Activated CD4-positive, CD25-positive, alpha-beta regulatory T cell treated with anti-CD3 and anti-CD28 coated beads, Interleukin-2, amount 50 U/mL, for 72 hours (primary cell): ENCODE results near the gene LRRC8E.

Source experiments
- DNase-seq: peaks from one replicate; pipeline ENCODE4 v3.0.0; 2021

LRRC8E gene

DNA sequence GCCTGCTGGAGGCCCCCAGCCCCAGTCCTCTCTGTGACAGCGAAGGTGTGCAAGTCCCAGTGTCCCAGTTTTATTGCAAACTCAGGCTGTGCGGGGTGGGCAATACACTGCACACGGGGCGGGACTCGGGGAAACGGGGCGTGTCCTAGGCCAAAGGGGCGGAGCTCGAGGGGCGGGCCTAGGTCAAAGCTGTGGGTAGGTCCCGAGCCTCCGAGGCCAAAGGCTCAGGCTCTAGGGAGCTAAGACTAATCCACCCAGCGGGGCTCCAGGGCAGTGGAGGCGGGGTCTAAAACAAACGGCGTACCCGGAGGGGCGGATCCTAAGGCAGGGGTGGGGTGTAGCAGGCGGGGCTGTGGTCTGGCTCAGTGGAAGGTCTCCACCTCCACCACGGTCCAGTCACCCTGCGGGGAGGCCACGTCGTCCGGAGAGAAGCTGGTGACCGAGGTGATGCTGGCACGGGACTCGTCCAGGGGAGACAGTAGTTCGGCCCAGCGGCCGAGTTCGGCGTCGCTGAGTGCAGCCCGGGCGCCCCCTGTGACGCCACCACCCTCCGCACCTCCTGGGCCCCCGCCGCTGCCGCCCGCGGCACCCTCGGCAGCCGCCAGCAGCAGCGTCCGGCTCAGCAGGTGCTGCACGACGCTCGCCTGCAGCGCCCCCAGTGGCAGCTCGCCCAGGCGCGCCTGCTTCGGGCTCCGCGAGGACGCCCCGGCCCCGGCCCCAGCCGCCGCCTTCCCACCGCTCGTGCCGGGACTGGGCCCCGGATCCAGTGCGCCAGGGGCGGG lies 19.4 kb upstream of the LRRC8E start:
- peak; percentile 87 for DNase-seq

GRCh38 chr19:7869453-7869909 lies 18.8 kb upstream of the LRRC8E start:
- peak; percentile 79 for DNase-seq

GRCh38 chr19:7869910-7870511 lies 18.3 kb upstream of the LRRC8E start:
- no peak for DNase-seq

- peak; percentile 54 for DNase-seq
Measured at GRCh38 chr19:7870571-7871436, 17.5 kb upstream of the LRRC8E start.

- DNase-seq: peak; percentile 79
Measured at GRCh38 chr19:7871437-7872305, 16.6 kb upstream of the LRRC8E start.

DNA sequence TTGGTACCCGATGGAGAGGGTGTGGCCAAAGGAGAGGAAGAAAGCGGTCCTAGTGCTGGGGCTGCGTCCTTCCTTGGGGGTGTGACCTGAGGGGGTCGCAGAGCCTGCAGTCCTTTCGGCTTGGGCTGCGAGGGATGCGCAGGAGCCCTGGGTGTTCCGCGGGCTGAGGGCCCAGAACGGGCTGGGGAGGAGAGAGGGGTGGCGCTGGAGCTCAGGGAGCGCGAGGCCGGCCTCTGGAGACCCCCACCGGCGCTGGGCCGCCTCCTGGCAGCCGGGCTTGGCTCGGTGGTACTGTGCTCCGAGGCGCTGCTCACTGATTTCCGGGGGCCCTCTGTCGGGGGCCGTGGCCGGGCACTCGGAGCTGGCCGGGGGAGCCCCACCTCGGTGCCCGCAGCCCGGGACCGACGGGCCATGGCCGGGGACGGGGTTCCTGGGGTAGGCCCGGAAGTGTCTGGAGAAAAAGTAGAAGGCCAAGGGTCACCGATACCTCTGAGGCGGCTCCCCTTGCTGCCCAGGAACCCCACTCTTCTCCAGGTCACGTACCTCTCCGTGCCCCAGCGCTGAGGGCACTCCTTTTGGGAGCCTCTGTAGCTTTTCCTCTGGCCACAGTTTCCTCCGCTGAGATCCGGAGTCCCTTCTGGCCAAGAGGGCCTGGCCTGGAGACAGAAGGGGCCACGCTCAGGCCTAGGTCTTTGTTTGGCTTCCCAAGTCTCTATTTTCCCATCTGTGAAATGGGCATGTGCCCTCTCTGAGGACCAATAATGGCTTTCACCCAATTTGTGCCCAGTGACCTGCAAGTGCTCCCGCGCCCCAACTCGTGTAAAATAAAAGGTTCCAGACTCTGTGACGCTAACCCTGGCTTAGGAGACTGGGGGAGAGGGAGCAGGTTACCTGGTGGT lies 15.8 kb upstream of the LRRC8E start:
- DNase-seq: no peak

GRCh38 chr19:7873304-7874075 lies 14.8 kb upstream of the LRRC8E start:
- DNase-seq: no peak

- no peak for DNase-seq
Measured at GRCh38 chr19:7874076-7874896, 14.0 kb upstream of the LRRC8E start, which contains the start of gene PRR36. Gene PRR36, minus strand, starts transcription at chr19:7874390. Its CDS starts 701 bp downstream, at chr19:7873689.

DNA sequence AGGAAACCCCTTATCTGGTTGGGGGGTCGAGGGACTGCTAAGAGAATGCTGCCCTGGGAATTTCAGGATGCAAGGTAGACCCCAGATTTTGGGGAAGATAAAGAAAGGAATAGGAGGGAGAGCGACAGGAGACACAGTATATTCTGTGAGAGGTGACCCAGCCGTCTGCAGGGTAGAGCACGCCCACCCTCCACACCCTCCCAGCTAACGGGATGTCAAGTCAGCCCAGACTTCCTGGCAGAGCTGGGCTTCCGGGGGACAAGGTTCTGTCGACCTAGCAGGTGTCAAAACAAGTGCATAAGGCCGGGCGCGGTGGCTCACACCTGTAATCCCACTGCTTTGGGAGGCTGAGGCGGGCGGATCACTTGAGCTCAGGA lies 13.4 kb upstream of the LRRC8E start:
- DNase-seq: no peak

DNA sequence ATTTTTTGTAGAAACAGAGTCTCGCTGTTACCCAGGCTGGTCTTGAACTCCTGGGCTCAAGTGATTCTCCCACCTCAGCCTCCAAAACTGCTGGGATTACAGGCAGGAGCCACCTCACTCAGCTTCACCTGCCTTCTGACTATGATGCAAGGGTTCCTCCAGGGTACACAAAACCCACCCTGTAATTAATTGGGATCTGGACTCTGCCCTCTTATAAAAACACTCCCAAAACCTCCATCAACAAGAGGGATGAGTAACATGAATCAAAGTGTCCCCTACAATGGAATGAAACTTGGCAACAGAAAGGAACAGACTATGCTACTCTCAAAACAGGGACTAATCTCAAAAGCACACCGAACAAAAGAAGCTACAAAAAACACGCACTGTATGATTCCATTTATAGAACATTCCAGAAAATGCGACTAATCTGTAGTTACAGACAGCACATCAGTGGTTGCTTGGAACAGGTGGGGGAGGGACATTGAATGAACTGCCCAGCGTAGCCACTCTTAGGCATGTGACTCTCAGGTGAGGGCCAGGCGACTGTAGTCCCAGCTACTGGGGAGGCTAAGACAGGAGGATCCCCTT lies 11.0 kb upstream of the LRRC8E start:
- DNase-seq: no peak

DNA sequence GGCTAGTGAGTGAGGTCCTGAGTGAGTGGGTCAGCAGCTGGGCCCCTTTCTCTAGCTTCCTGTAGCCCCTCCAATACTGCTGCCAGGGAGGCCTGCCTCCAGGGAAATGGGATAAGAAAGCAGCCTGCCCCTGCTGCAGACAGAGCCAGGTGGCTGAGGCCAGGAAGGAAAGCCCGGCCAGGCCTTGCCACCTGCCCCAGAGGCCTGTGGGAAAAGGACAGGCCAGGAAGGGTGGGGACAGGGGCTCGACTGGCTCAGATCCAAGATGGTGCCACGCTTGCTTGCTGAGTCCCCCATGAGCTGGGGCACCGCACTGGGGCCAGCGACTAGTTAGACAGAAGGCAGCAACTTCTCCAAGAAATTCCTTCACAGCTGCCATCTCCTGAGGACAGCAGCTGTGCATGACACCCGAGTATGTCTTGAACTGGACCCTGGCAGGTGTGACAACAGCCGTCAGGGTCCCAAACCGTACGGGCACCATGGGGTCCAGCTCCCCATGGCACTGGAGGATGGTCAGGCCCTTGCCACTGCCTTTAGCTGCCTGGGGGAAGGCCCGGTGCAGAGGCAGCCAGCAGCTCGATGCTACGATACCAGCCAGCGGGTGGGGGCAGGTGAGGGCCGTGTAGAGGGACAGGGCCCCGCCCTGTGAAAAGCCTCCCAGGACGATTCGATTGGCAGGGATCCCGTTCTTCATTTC lies 9.1 kb upstream of the LRRC8E start:
- no peak for DNase-seq

- no peak for DNase-seq
Measured at GRCh38 chr19:7879836-7880235, 8.5 kb upstream of the LRRC8E start.

- no peak for DNase-seq
Measured at GRCh38 chr19:7881910-7882309, 6.4 kb upstream of the LRRC8E start.

DNA sequence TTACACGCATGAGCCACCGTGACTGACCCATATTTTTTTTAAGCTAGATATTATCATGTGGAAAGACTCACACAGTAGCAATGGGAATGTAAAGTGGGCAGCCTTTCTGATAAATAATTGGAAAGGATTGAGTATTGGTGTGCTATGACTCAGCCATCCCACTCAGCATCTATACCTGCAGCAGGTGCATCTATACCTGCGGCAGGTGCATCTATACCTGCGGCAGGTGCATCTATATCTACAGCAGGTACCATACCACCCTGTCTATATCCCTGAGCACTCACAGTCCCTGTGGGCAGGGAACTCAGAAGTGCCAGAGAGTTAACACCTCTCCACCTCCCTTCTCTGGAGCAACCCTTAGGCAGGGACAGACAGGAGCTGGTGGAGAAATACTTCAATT lies 5.2 kb upstream of the LRRC8E start:
- no peak for DNase-seq

DNA sequence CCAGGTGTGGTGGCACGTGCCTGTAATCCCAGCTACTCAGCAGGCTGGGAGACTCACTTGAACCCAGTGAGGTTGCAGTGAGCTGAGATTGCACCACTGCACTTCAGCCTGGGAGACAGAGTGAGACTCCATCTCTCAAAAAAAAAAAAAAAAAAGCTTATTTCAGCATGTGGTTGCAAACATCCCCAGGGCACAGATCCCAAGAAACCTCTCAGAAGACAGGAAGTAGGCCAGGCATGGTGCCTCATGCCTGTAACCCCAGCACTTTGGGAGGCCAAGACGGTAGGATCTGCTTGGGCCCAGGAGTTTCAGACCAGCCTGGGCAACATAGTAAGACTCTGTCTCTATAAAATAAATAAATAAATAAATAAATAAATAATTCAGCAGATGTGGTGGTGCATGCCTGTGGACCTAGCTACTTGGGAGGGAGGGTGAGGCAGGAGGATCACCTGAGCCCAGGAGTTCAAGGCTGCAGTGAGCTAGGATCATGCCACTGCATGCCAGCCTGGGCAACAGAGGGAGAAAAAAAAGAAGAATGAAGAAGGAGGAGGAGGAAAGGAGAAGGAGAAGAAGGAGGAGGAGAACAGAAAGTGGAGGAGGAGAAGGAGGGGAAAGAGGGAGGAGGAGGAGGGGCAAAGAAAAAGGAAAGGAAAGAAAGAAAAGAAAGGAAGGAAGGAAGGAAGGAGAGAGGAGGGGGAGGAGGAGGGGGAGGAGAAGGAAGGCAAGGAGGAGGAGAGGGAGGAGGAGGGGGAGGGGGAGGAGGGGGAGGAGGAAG lies 4.3 kb upstream of the LRRC8E start:
- no peak for DNase-seq

DNA sequence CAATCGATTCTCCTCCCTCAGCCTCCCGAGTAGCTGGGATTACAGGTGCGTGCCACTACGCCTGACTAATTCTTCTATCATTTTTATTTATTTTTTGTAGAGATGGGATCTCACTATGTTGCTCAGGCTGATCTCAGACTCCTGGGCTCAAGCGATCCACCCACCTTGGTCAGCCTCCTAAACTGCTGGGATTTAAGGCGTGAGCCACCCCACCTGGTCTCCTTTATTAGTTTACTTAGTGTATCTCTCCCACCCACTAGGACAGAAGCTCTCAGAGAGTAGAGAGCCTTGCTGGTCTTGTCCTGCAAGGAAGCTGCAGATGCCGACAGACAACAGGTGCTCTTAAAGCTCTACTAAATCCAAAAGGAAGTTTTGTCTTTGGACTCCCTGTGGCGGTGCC lies 2.5 kb upstream of the LRRC8E start:
- DNase-seq: no peak

DNA sequence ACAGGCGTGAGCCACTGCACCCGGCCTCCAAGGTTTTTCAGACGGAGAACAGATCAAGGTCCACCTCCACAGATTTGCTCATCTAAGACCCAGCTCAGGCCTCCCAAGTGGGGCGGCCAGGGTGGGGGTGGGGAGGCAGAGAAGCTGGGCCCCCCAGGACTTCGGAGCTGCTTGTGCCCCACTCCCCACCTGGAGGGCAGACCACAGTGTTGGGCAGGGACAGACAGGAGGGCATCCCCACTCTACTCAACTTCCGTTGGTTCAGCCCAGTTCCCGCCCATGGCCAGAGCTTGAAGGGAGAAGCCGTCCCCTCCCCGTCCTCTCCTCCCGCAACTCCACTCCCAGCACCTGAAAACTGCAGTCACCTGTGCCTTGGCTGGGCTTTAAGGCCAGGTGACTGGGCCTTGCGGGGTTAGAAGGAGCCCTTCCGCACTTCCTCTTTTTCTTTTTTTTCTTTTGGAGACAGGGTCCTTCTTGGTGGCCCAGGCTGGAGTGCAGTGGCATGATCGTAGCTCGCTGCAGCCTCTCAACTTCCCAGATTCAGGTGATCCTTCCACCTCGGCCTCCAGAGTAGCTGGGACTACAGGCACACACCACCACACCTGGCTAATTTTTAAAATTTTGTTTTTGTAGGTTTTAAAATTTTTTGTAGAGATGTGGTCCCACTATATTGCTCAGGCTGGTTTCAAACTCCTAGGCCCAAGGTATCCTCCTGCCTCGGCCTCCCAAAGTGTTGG lies 734 bp upstream of the LRRC8E start:
- DNase-seq: no peak
